GM21717 (cell line): ENCODE measurements around the gene IFI44L.

Experiments used
- ATAC-seq: cut with Tn5 transposase; IDR thresholded peaks from one replicate; pipeline ENCODE4 v1.9.1; 2021; ENCODE audit warnings: mild to moderate bottlenecking, moderate library complexity; ENCODE audit not compliant: unreplicated experiment

Gene IFI44L

DNA sequence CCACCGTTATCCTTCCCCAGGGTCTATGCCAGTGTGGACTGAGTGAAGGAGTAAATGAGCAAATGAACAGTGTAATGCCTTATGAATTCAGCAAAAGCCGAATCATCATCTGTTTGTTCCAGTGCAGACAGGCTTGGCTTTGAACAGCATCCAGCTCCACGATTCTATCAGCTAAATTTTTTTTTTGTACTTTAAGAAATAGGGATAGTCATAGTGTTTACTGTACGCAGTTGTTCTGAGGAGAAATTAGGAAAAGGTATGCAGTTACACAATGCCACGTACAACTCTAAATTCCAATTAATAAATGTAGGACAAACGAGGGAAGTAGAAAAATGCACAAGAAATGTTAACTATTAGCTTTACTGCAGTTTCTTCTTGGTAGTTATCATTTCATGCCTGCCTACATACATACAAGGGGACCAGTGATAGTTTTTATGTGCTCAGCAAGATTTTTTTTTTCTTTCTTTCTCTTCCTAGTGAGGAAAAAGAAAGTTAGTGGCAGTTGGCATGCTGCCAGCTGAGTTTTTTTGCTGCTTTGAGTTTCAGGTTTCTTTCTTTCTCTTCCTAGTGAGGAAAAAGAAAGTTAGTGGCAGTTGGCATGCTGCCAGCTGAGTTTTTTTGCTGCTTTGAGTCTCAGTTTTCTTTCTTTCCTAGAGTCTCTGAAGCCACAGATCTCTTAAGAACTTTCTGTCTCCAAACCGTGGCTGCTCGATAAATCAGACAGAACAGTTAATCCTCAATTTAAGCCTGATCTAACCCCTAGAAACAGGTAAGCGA lies at the start of gene IFI44L:
IFI44L (plus strand) TSS at position 646 of the 777 bp plus-strand sequence. CDS start 7,468 bp downstream, outside the sequence.
- peak; percentile 41 for ATAC-seq

DNA sequence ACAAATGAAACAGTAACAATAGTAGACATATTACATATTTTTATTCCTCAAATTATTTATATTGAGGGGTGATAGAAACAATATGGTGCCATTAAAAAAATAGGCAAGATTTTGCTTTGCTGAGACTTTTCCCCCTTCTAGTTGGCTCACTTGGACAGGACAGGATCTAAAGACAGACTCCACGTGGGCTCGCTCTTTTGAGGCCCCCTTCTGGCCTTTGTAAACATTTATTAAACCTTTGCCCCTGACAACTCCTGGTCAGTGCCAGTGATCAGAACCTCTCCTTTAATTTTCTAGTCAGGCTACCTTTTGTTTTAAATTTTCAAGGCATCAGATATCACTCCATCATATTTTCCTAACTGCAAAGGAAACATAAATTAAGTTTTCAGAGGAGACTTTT lies 49.7 kb upstream of the IFI44L start:
- ATAC-seq = no peak

GRCh38 chr1:78577257-78578100 lies 42.8 kb upstream of the IFI44L start:
- ATAC-seq = no peak

- no peak for ATAC-seq
These were observed 33.7 kb upstream of the IFI44L start for GRCh38 chr1:78586572-78586971.

GRCh38 chr1:78587211-78587610 lies 33.0 kb upstream of the IFI44L start:
- no peak for ATAC-seq

- ATAC-seq = no peak
These were observed 28.3 kb upstream of the IFI44L start for GRCh38 chr1:78591971-78592370.

DNA sequence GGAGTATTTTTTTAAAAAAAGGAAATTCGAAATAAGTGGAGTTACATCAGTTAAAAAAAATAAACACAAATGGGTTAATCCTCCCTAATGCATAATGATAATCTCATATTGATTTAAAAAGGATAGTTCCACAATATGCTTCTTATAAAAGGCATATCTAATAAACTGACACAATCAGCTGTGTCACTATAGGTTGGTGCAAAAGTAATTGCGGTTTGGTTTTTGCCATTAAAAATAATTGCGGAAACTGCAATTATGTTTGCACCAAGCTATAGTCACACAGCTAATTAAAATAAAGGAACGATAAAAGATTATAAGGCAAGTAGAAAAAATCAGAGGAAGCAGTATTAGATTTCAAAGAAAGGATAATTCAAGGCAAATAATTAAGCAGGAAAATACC lies 21.0 kb upstream of the IFI44L start:
- no peak for ATAC-seq

GRCh38 chr1:78601068-78601467 lies 19.2 kb upstream of the IFI44L start:
- no peak for ATAC-seq

DNA sequence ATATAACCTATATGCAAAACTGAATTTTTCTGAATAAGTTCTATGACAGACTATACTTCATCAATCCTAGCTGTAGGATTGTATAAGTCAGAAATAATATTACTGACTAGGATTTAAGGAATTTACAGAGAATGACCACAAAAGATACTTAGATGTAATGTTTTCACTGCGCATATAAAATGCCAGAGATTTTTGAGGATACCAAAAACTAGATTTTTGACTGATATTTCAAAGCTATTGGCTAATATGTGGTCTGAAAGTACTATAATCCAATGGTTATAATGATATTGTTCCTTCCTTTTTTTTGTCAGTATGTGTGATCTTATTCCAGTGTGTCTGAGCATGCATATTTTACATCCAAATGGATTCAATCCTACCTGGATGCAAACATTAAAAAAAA lies 17.0 kb upstream of the IFI44L start:
- ATAC-seq = no peak

DNA sequence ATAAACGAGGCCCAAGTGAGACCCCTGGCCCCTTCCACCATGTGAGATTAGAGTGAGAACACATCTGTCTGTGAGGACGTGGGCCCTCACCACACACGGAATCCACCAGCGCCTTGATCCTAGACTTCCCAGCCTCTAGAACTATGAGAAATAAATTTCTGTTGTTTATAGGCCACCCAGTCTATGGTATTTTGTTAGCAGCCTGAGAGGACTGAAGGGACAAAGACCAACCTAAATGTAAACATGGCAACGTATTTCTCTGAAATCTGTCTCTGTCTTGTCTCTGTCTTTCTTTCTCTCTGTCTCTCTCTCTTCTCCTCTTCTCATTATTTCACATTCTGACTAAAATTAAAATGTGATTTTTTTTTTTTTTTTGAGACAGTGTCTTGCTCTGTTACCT lies 15.6 kb upstream of the IFI44L start:
- ATAC-seq = no peak

DNA sequence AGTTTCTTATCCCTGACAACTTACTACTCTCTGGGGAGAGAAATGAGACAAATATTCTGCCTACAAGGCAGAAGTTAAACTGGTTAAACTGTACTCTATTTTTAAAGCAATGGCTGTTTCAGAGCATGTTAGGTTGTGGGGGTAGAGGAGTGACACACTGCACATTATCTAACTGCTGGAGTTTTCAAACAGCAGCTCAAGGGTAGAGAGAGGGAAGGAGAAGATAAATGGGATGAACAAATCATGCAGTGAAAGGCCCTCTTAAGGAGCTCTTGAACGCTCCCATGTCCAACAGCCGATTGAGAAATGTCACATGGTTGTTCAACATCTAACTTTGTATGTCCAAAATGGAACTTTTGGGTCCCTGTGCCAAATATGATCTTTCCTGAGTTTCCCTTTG lies 14.0 kb upstream of the IFI44L start:
- ATAC-seq = no peak

- ATAC-seq = no peak
These were observed 12.8 kb upstream of the IFI44L start for GRCh38 chr1:78607334-78607927.

DNA sequence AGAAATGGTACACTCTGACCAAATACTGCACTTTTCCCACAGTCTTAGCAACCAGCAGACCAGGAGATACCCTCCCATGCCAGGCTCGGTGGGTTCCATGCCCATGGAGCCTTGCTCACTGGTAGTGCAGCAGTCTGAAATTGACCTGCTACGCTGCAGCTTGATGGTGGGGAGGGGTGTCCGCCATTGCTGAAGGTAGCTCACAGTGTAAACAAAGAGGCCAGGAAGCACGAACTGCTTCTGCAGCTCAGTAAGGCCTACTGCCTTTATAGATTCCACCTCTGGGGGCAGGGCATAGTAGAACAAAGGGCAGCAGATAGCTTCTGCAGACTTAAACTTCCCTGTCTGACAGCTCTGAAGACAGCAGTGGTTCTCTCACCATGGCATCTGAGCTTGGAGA lies 12.3 kb upstream of the IFI44L start:
- ATAC-seq = no peak

- ATAC-seq = peak; percentile 51
These were observed 2.6 kb upstream of the IFI44L start for GRCh38 chr1:78617615-78618026.

DNA sequence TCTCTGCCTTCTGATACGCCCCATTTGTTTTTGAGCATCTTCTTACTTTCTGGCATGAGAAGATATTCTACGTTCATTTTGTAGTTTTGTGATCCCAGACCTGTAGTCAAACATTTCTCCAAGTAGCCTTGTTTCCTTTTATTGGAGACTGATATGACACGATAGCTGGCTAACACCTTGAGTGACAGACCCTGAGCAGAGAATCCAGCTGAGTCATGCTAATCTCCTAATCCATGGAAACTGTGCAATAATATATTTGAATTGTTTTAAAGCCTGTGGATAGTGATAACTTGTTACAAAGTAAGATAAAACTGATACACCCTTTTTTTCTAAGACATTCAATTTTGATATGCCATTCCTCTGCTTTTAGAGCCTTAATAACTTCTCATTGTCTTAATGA lies 1.2 kb upstream of the IFI44L start:
- no peak for ATAC-seq

GRCh38 chr1:78619446-78619802 lies 824 bp upstream of the IFI44L start:
- ATAC-seq = peak; percentile 16

- ATAC-seq = no peak
These were observed 418 bp downstream of the IFI44L start for GRCh38 chr1:78620666-78621065.

GRCh38 chr1:78622548-78622947 lies 2.3 kb downstream of the IFI44L start:
- no peak for ATAC-seq

GRCh38 chr1:78624035-78624434 lies 3.8 kb downstream of the IFI44L start:
- no peak for ATAC-seq

GRCh38 chr1:78627321-78627720 lies 7.1 kb downstream of the IFI44L start:
- no peak for ATAC-seq

GRCh38 chr1:78630600-78630999 lies 10.4 kb downstream of the IFI44L start:
- ATAC-seq = no peak

GRCh38 chr1:78633209-78633608 lies 13.0 kb downstream of the IFI44L start:
- ATAC-seq = no peak
